Common myeloid progenitor, CD34-positive (primary cell): Measurements from ENCODE around the gene FRMD4B.

Experiments
- CTCF ChIA-PET: fragments of 350-600 bp; sonication (Branson Sonifier 250); formaldehyde crosslinking; loops from one replicate; lab custom pipeline; 2021; ENCODE audit warnings: antibody characterized with exemption; lab: Charles Lee
- POLR2A ChIA-PET: fragments of 350-600 bp; sonication (Branson Sonifier 250); formaldehyde crosslinking; loops from one replicate; lab custom pipeline; 2021; ENCODE audit warnings: antibody characterized with exemption; lab: Charles Lee
- DNase-seq, 3 donors: peaks; one replicate each; pipeline versions ENCODE4 v3.0.0 to v3.0.0-alpha.2; 2013
- H3K27ac ChIP-seq, 2 experiments: 1 replicate in 1 of 2; 2 replicates in 1 of 2; pipeline ENCODE4 v1.7.0; 2013; ENCODE audit warnings: inconsistent platforms in 2 of 2, low read length in 2 of 2, mild to moderate bottlenecking in 2 of 2, low read depth in 1 of 2, moderate library complexity in 1 of 2; ENCODE audit not compliant: severe bottlenecking in 2 of 2, insufficient read depth in 1 of 2, poor library complexity in 1 of 2
- H3K27me3 ChIP-seq, 5 experiments: replicated peaks in 2 of 5; 1 replicate in 3 of 5; 2 replicates in 2 of 5; pipeline versions ENCODE4 v1.6.1 to v1.7.0; 2013; ENCODE audit warnings: low read length in 4 of 5, mild to moderate bottlenecking in 2 of 5, moderate library complexity in 2 of 5, inconsistent platforms in 1 of 5; ENCODE audit not compliant: insufficient read depth in 5 of 5, control insufficient read depth in 4 of 5
- H3K36me3 ChIP-seq, 4 experiments: 1 replicate in 2 of 4; 2 replicates in 2 of 4; pipeline versions ENCODE4 v1.6.1 to v1.7.0; 2013; ENCODE audit warnings: low read length in 3 of 4, control low read depth in 1 of 4, mild to moderate bottlenecking in 1 of 4; ENCODE audit not compliant: control insufficient read depth in 4 of 4, insufficient read depth in 4 of 4
- H3K4me1 ChIP-seq, 4 experiments: 1 replicate in 3 of 4; 2 replicates in 1 of 4; pipeline versions ENCODE4 v1.6.1 to v1.7.1; 2013; ENCODE audit warnings: low read length in 3 of 4, mild to moderate bottlenecking in 3 of 4, control low read depth in 1 of 4, inconsistent platforms in 1 of 4, moderate library complexity in 1 of 4; ENCODE audit not compliant: control insufficient read depth in 4 of 4, insufficient read depth in 4 of 4; ENCODE audit errors: control extremely low read depth in 1 of 4
- H3K4me3 ChIP-seq, 7 experiments: 1 replicate in 4 of 7; 2 replicates in 3 of 7; pipeline versions ENCODE4 v1.5.1 to v1.7.0; 2013; ENCODE audit warnings: mild to moderate bottlenecking in 7 of 7, low read length in 6 of 7, moderate library complexity in 6 of 7, inconsistent platforms in 2 of 7, low read depth in 2 of 7, control low read depth in 1 of 7; ENCODE audit not compliant: insufficient read depth in 4 of 7, control insufficient read depth in 1 of 7; ENCODE audit errors: extremely low read depth in 1 of 7
- H3K9me3 ChIP-seq, 5 experiments: 1 replicate in 4 of 5; 2 replicates in 1 of 5; pipeline versions ENCODE4 v1.6.1 to v1.7.1; 2013; ENCODE audit warnings: low read length in 4 of 5, mild to moderate bottlenecking in 2 of 5, inconsistent platforms in 1 of 5, low read depth in 1 of 5, moderate library complexity in 1 of 5; ENCODE audit not compliant: control insufficient read depth in 4 of 5, insufficient read depth in 2 of 5; ENCODE audit errors: control extremely low read depth in 1 of 5
- WGBS: methylation state at CpG from one replicate; pipeline ENCODE4 v1.1.5; 2013; ENCODE audit not compliant: insufficient coverage; 5-methylcytosine and 5-hydroxymethylcytosine counted together

The FRMD4B gene

DNA sequence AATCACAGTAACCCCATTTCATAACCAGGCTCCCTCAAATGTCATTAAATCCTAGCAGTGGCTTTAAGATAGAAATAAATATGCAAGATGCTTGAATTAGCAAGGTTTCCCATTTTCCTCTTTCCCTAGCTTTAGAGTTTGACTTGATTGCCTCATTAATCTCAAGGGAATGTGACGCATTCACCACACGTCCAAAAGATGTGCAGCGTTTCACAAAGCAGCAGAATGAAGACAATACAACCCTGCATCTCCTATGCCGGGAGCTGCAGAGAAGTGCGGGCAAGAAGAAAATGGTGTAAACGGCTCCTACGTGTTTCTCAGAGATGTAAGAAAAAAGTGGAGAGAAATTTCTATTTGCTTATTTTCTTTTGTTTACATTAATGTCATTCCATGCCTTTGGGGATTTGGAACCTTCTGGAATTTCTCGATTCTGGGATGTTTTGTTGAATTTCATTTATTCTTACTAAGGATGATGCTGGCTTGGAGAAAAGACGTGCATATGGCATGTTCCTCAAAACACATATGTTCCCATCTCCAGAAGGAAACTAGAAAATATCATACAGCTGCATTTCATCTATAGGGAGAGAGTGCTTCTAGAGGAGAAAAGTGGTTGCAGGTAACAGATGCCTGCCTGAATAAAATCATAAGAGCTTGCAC is 27.8 kb upstream of the FRMD4B start:
- no peak for DNase-seq
- Histone ChIP-seq H3K27ac (no peak overlapping the region), H3K27me3 (no peaks in the 10 kb centered on the region), H3K4me1 (peaks cover 0 to 14% (median 7%) of the 10 kb centered on the region in 4 experiments), H3K4me3 (no peak overlapping the region), H3K36me3 (no peaks in the 10 kb centered on the region), H3K9me3 (no peaks in the 10 kb centered on the region)
- ChIA-PET CTCF (interaction anchor here (7.4 to 10.4 kb wide), 2 partner anchors 11 to 93 kb away, joined by 67 to 143 read pairs; no protein-coding TSS in a partner anchor), POLR2A (no interaction called here)
- 100% methylated on average over 6 of the region's 9 CpGs for WGBS

DNA sequence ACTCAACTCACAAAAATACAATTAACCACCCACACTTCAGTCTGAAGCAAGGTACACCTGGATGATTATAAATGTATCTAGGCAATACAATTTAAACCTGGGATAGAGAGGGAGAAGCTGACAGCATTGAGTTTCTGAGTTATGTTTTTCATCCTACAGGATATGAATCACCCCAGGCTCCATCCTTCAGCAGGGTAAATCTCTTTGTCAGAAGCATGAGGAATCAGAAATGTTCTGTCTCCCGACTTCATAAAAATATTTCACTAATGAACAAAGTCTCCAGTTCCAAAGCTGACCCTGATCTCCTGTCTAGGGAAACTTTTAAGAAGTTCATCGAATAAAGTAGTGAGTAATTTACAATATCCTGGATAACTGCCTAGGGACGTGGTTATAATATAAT is 25.5 kb upstream of the FRMD4B start:
- no peak overlapping the region for H3K27ac ChIP-seq
- H3K36me3 ChIP-seq, result no peaks in the 10 kb centered on the region
- POLR2A ChIA-PET, result no interaction called here
- no peaks in the 10 kb centered on the region for H3K9me3 ChIP-seq
- H3K4me1 ChIP-seq, result peaks cover 0 to 14% (median 7%) of the 10 kb centered on the region in 4 experiments
- H3K27me3 ChIP-seq, result no peaks in the 10 kb centered on the region
- CTCF ChIA-PET, result interaction anchor here (0.6 to 10.4 kb wide), 9 partner anchors 13 to 348 kb away, joined by 3 to 143 read pairs (median 8); partner anchors contain the start of gene FRMD4B
- no peak overlapping the region for H3K4me3 ChIP-seq
- 92% methylated on average over 2 of the region's 3 CpGs for WGBS
- no peak for DNase-seq

DNA sequence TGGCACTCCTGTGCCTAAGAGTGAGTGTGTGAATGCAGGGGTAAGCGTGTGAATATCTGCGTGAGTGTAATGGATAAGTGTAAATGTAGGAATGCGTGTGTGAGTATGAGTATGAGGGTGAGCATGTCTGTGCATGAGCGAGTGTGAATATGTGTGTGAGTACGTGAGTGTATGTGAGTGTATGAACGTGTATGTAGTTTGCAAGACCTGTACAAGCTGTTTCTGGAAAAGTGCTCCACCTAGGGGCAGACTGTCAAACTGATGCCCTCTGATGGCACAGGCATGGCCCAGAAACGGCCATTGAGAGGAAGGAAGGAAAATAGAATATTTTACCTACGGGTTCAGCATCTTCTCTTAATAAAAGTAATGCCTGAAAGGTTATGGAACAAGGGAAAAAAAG is 24.4 kb upstream of the FRMD4B start:
- peak; percentile 81 to 89 (median 86) for DNase-seq
- Histone ChIP-seq H3K27ac (no peak overlapping the region), H3K4me3 (peak overlapping the region in 1 of 7 experiments; percentile 14), H3K4me1 (peaks cover 0 to 14% (median 7%) of the 10 kb centered on the region in 4 experiments), H3K27me3 (no peaks in the 10 kb centered on the region), H3K36me3 (no peaks in the 10 kb centered on the region), H3K9me3 (peaks cover 0 to 2% (median 2%) of the 10 kb centered on the region in 5 experiments)
- CTCF ChIA-PET, result interaction anchor here (0.7 to 10.4 kb wide), 19 partner anchors 9 to 261 kb away, joined by 3 to 143 read pairs (median 7); partner anchors contain the start of gene FRMD4B
- WGBS, result 28% methylated on average over 6 of the region's 8 CpGs
- POLR2A ChIA-PET, result no interaction called here

DNA sequence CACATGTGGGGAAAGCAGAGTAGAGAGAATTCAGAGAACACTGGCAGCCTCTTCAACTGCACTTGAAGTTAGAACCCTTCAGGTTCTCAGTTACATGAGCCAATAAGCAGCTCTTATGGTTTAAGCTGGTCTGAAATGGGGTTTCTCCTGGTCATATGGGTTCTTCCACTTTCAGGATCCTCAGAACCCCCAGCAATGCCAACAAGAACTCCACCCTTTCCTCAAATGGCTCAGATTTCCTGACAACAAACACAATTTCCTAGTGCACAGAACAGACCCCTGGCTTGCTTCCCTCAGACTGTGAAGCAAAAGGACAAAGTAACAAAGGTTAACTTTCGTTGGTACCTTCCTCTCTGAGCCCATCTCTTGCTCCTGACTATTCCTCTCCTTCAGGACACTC is 23.9 kb upstream of the FRMD4B start:
- H3K36me3 ChIP-seq, result no peaks in the 10 kb centered on the region
- H3K4me3 ChIP-seq, result peak overlapping the region in 1 of 7 experiments; percentile 14
- 90% methylated on average over 1 of the region's 1 CpG for WGBS
- H3K27ac ChIP-seq, result no peak overlapping the region
- POLR2A ChIA-PET, result no interaction called here
- no peaks in the 10 kb centered on the region for H3K27me3 ChIP-seq
- CTCF ChIA-PET, result interaction anchor here (0.7 to 10.4 kb wide), 20 partner anchors 8 to 262 kb away, joined by 3 to 143 read pairs (median 5); partner anchors contain the start of gene FRMD4B
- peaks cover 0 to 6% (median 4%) of the 10 kb centered on the region in 5 experiments for H3K9me3 ChIP-seq
- no peak for DNase-seq
- peaks cover 0 to 14% (median 7%) of the 10 kb centered on the region in 4 experiments for H3K4me1 ChIP-seq

DNA sequence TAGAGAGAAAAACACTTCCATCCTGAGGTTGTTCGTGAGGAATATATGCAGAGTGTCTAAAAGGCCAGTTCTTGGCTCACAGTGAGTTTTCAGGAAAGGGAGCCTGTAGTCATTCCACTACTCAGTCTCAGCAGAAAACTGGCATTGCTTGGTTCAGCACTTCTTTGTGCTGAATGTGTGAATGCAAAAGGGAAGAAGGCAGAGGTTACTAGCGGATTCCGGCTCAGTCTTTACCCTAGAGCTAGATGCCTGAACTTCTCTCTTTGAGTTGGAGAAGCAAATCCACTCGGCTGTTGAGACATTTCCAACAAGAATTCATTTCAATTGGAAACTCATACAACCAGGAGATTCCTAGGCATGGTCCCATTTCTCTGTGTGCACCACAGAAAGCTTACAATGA is 23.1 kb upstream of the FRMD4B start:
- DNase-seq, result no peak
- CTCF ChIA-PET, result interaction anchor here (0.8 to 10.4 kb wide), 13 partner anchors 10 to 167 kb away, joined by 3 to 143 read pairs (median 12); partner anchors contain the start of gene FRMD4B
- no peak overlapping the region for H3K4me3 ChIP-seq
- no peaks in the 10 kb centered on the region for H3K27me3 ChIP-seq
- peaks cover 0 to 9% (median 3%) of the 10 kb centered on the region in 4 experiments for H3K4me1 ChIP-seq
- peaks cover 0 to 9% (median 4%) of the 10 kb centered on the region in 5 experiments for H3K9me3 ChIP-seq
- H3K27ac ChIP-seq, result no peak overlapping the region
- WGBS, result 95% methylated on average over 4 of the region's 4 CpGs
- POLR2A ChIA-PET, result no interaction called here
- no peaks in the 10 kb centered on the region for H3K36me3 ChIP-seq

DNA sequence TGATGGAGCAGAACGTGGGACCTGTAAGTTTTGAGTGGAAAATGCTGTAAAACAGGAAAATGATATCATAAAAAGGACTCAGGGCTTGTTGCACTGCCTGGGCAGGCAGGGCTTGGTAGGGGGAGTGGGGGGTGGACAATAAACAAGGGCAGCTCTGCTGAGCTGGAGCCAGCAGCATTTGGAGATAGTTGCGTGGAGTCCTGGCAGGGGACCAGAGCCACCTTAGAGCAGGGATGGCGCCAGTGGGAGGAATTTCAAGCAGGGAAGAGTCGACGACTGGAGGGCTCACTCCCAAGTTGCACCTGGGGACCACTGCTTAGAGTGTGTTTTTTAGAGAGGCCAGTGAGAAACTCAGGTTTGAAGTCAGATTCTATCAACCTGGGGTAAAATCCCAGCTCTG is 22.7 kb upstream of the FRMD4B start:
- no peak overlapping the region for H3K27ac ChIP-seq
- peaks cover 0 to 9% (median 4%) of the 10 kb centered on the region in 5 experiments for H3K9me3 ChIP-seq
- CTCF ChIA-PET, result interaction anchor here (0.8 to 10.4 kb wide), 10 partner anchors 9 to 167 kb away, joined by 3 to 143 read pairs (median 15); partner anchors contain the start of gene FRMD4B
- H3K36me3 ChIP-seq, result no peaks in the 10 kb centered on the region
- POLR2A ChIA-PET, result no interaction called here
- H3K4me1 ChIP-seq, result peaks cover 0 to 8% (median 3%) of the 10 kb centered on the region in 4 experiments
- no peak for DNase-seq
- no peak overlapping the region for H3K4me3 ChIP-seq
- no peaks in the 10 kb centered on the region for H3K27me3 ChIP-seq
- WGBS, result 87% methylated on average over 4 of the region's 5 CpGs

DNA sequence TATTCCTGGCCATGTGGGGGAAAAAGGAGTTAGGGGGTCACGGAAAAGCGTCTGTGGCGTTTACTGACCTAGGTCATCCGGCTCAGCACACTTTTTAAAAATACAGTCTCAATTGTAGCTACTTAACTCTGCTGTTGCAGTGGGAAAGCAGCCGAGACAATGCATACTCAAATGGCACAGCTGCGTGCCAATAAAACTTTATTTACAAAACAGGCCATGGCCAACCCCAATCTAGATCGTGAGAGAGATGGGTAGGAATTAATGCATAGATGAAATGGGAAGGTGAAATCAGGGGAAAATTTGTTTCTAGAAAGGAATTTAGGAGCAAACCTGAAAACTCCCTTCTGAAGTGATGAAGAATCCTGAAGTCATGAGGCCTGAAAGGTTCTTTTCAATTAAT is 22.0 kb upstream of the FRMD4B start:
- 100% methylated on average over 4 of the region's 7 CpGs for WGBS
- Histone ChIP-seq H3K4me3 (no peak overlapping the region), H3K27ac (no peak overlapping the region), H3K4me1 (peaks cover 0 to 8% (median 3%) of the 10 kb centered on the region in 4 experiments), H3K36me3 (no peaks in the 10 kb centered on the region), H3K9me3 (peaks cover 0 to 9% (median 4%) of the 10 kb centered on the region in 5 experiments), H3K27me3 (no peaks in the 10 kb centered on the region)
- ChIA-PET POLR2A (no interaction called here), CTCF (interaction anchor here (2.8 to 10.4 kb wide), 5 partner anchors 16 to 87 kb away, joined by 12 to 143 read pairs (median 34); partner anchors contain the start of gene FRMD4B)
- no peak for DNase-seq
